Activated naive CD8-positive, alpha-beta T cell treated with anti-CD3 and anti-CD28 coated beads, Interleukin-2, amount 10 ng/mL, durations not matched to agents 7 days and 5 days (primary cell): ENCODE data around the gene TRAF3IP3. TPM values are rescaled to one million over a fixed set of nuclear protein-coding genes. Genes with fewer than 3 reads are reported as not detected.

Experiments used
- ATAC-seq: fragments of 150-1000 bp; cut with Tn5 transposase; one replicate; pipeline ENCODE4 v1.10.0; 2021; ENCODE audit warnings: low read depth, moderate library complexity
- POLR2A ChIA-PET: fragments of 350-600 bp; sonication (Branson Sonifier 250); formaldehyde crosslinking; loops from one replicate; lab custom pipeline; 2021; ENCODE audit warnings: antibody characterized with exemption; lab: Charles Lee
- DNase-seq: peaks from one replicate; pipeline ENCODE4 v3.0.0; 2021
- H3K27ac Mint-ChIP-seq: one replicate; pipeline ENCODE4 v1.8.0; 2022; ENCODE audit warnings: mild to moderate bottlenecking, mixed read lengths
- H3K27me3 Mint-ChIP-seq: one replicate; pipeline ENCODE4 v1.8.0; 2022; ENCODE audit warnings: mild to moderate bottlenecking, moderate library complexity, mixed read lengths
- H3K36me3 Mint-ChIP-seq: one replicate; pipeline ENCODE4 v1.8.0; 2021; ENCODE audit warnings: mild to moderate bottlenecking, mixed read lengths
- H3K4me1 Mint-ChIP-seq: one replicate; pipeline ENCODE4 v1.8.0; 2021; ENCODE audit warnings: mixed read lengths
- H3K4me3 Mint-ChIP-seq: one replicate; pipeline ENCODE4 v1.8.0; 2022; ENCODE audit warnings: mild to moderate bottlenecking, moderate library complexity, mixed read lengths
- H3K9me3 Mint-ChIP-seq: one replicate; pipeline ENCODE4 v1.8.0; 2021; ENCODE audit warnings: mixed read lengths
- total RNA-seq, 2 experiments: library from RNA; stranded (reverse); gene quantifications; one replicate each; pipeline ENCODE4 v1.2.3, GENCODE V29; 2021

TRAF3IP3 gene
- total RNA-seq, 2 experiments from 2014 or later: 392 to 403 TPM

- POLR2A ChIA-PET: interaction anchor here (0.6 to 1.5 kb wide), 3 partner anchors 32 to 646 kb away, joined by 3 to 6 read pairs (median 4); partner anchors contain the start of genes G0S2 and TRAF3IP3
- DNase-seq (no peak), ATAC-seq (peak; percentile 67)
- Mint-ChIP-seq H3K4me3 (peak overlapping the region; percentile 47), H3K27ac (peak overlapping the region; percentile 93), H3K4me1 (peaks cover 16% of the 10 kb centered on the region), H3K27me3 (no peaks in the 10 kb centered on the region), H3K9me3 (no peaks in the 10 kb centered on the region), H3K36me3 (peaks cover 4% of the 10 kb centered on the region)
Measured at GRCh38 chr1:209723756-209724693, 31.8 kb upstream of the TRAF3IP3 start.

DNA sequence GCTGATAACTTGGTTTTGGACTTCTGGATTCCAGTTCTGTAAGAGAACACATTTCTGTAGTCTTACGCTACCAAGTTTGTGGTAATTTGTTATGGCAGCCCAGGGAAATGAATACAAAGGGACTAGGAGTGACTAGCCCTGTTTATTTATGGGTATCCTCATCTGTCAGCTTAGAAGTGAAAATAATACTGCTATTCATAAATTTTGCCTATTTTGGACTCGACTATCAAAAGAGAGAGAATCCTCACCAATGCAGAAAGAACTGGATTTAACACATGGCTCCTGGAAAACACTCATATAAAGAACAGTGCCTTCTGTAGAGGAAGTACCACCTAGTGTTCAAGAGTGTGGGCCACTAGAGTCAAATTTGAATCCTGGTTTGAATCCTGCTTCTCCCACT, 28.6 kb upstream of the TRAF3IP3 start:
- no peaks in the 10 kb centered on the region for H3K27me3 Mint-ChIP-seq
- H3K4me3 Mint-ChIP-seq: no peak overlapping the region
- peaks cover 3% of the 10 kb centered on the region for H3K9me3 Mint-ChIP-seq
- H3K36me3 Mint-ChIP-seq: peaks cover 1% of the 10 kb centered on the region
- no peak for ATAC-seq
- POLR2A ChIA-PET: interaction anchor here (1.2 kb wide), 1 partner anchor 29 kb away, joined by 3 read pairs; the partner anchor contains the start of gene TRAF3IP3
- peaks cover 22% of the 10 kb centered on the region for H3K4me1 Mint-ChIP-seq
- H3K27ac Mint-ChIP-seq: no peak overlapping the region
- DNase-seq: no peak

DNA sequence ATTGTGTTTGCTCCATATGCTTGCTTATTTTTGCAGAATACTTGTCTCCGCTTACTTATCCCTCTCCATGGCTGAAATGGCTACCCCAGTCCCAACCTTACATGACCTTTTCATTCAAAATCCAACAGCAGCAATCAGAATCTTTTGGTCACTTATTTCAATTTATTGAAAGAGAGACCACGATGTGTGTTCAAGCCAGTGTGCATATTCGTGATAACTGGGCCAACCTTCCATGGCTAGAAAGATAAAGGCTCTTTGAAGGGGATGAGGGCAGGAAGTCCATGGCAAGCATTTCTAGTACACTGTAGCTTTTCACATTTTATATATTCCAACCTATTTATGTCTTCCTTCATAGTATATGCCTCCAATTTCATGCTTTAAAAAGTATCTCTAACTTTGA, 28.1 kb upstream of the TRAF3IP3 start:
- DNase-seq: no peak
- Mint-ChIP-seq H3K4me3 (no peak overlapping the region), H3K9me3 (peaks cover 3% of the 10 kb centered on the region), H3K27me3 (no peaks in the 10 kb centered on the region), H3K36me3 (peaks cover 1% of the 10 kb centered on the region), H3K27ac (no peak overlapping the region), H3K4me1 (peaks cover 22% of the 10 kb centered on the region)
- ATAC-seq: no peak
- POLR2A ChIA-PET: no interaction called here

DNA sequence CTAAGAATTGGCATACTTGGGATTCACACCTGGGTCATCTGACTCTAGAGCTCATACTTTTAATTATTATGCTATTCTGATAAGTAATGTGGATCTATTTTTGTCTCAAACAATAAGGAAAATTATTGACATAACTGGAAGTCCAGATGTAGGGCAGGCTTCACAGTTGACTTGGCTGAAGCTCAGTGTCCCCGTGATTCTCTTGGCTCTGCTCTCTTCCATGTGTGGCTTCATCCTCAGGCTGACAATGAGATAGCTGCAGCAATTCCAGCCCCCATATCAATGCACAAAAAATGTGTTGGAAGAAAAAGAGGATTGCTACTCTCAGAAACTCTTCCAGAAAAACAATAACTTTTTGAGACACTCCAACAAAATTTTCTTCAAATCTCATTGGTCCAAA, 27.4 kb upstream of the TRAF3IP3 start:
- Mint-ChIP-seq H3K27me3 (no peaks in the 10 kb centered on the region), H3K36me3 (peaks cover 1% of the 10 kb centered on the region), H3K9me3 (peaks cover 3% of the 10 kb centered on the region), H3K4me3 (no peak overlapping the region), H3K4me1 (peaks cover 22% of the 10 kb centered on the region), H3K27ac (no peak overlapping the region)
- POLR2A ChIA-PET: no interaction called here
- DNase-seq (no peak), ATAC-seq (no peak)

DNA sequence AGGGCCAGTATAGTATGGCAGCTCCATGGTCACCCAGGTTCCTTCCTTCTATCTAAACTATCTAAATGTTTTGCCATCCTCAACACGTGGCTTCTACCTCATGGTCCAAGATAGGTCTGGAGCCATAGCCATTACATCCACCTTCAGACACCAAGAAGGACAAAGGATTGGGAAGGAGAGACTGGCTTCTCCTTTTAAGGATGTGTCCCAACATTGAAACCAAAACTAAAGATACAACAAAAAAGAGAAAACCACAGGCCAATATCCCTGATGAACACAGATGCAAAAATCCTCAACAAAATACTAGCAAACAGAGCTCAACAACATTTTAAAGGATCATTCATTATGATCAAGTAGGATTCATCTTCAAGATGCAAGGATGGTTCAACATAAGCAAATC, 26.4 kb upstream of the TRAF3IP3 start:
- Mint-ChIP-seq H3K9me3 (peaks cover 3% of the 10 kb centered on the region), H3K27me3 (no peaks in the 10 kb centered on the region), H3K36me3 (peaks cover 1% of the 10 kb centered on the region), H3K27ac (no peak overlapping the region), H3K4me1 (peaks cover 16% of the 10 kb centered on the region), H3K4me3 (no peak overlapping the region)
- ATAC-seq (no peak), DNase-seq (no peak)
- POLR2A ChIA-PET: no interaction called here

DNA sequence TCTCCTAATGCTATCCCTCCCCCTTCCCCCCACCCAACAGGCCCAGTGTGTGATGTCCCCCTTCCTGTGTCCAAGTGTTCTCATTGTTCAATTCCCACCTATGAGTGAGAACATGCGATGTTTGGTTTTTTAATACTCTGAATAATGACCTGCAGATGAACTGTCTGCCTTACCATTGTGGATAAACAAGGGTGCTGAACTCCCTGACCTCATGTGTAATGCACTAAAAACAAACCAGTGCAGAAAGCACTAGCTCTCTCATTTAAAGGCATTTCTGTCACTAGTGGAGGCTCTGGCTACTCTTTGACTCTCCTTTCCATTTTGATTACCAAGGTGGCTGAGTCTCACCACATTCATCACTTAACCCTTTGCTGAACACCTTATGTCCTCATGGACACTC, 23.1 kb upstream of the TRAF3IP3 start:
- H3K9me3 Mint-ChIP-seq: peaks cover 5% of the 10 kb centered on the region
- POLR2A ChIA-PET: no interaction called here
- no peaks in the 10 kb centered on the region for H3K27me3 Mint-ChIP-seq
- DNase-seq (no peak), ATAC-seq (no peak)
- H3K27ac Mint-ChIP-seq: no peak overlapping the region
- no peak overlapping the region for H3K4me3 Mint-ChIP-seq
- peaks cover 6% of the 10 kb centered on the region for H3K4me1 Mint-ChIP-seq
- H3K36me3 Mint-ChIP-seq: peaks cover 1% of the 10 kb centered on the region

DNA sequence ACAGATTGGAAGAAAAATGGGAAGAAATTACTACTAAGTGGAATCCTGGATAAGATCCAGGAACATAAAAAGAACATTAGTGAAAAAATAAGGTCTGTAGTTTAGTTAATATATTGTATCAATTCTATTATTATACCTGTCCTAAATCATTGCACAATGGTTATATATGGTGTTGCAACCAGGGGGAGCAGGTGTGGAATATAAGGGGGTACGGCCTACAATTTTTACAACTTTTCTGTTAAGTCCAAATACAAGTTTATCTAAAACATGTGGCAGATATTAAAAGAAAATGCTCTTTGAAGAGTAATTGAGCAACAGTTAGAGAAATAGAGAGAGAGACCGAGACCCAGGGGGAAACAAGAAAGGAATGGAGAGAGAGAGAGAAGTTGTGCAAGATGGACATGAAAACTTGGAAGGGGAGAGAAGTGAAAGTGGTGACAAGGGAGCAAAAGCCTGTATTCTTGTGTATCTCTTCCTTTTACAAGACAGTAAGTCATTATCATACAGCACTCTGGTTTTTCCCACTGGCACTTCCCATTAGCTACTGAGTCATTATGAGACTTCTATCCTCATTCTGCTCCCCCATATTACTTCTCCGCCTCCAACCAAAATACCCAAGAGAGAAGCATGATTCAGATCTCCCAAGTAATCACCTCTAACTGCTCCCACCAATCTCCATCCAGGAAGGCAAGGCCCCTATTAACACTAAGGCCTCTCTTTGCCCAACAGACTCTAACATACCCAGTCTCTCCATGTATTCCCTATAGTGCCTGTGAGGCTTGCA, 22.3 kb upstream of the TRAF3IP3 start:
- Mint-ChIP-seq H3K36me3 (peaks cover 1% of the 10 kb centered on the region), H3K27ac (no peak overlapping the region), H3K27me3 (no peaks in the 10 kb centered on the region), H3K4me1 (peaks cover 5% of the 10 kb centered on the region), H3K9me3 (peaks cover 5% of the 10 kb centered on the region), H3K4me3 (no peak overlapping the region)
- DNase-seq (no peak), ATAC-seq (no peak)
- POLR2A ChIA-PET: no interaction called here

GRCh38 chr1:209736490-209737117, 19.2 kb upstream of the TRAF3IP3 start:
- Mint-ChIP-seq H3K36me3 (no peaks in the 10 kb centered on the region), H3K4me3 (no peak overlapping the region), H3K4me1 (no peaks in the 10 kb centered on the region), H3K9me3 (peaks cover 2% of the 10 kb centered on the region), H3K27ac (no peak overlapping the region), H3K27me3 (no peaks in the 10 kb centered on the region)
- no peak for ATAC-seq
- POLR2A ChIA-PET: interaction anchor here (1.4 kb wide), 1 partner anchor 36 kb away, joined by 3 read pairs; no protein-coding TSS in a partner anchor
- no peak for DNase-seq

DNA sequence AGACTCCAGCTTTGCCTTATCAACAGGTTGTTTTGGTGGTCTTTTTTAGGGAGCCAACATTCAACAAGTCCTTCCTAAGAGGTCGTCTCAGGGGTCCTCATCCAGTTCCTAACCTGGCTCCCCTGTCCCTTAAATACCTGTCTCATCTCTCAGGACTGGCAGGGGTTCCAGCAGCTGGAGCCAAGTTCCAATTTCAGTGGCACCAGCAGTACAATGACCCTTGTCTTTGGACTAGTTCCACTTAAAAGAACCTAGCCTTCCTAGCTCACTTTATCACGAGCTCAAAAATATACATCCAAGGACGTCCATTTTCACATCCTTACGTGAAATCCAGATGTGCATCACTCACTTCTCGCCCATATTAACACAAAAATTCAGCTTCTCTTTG, 18.7 kb upstream of the TRAF3IP3 start:
- H3K27ac Mint-ChIP-seq: no peak overlapping the region
- H3K4me3 Mint-ChIP-seq: no peak overlapping the region
- DNase-seq (no peak), ATAC-seq (no peak)
- no peaks in the 10 kb centered on the region for H3K27me3 Mint-ChIP-seq
- peaks cover 4% of the 10 kb centered on the region for H3K4me1 Mint-ChIP-seq
- no peaks in the 10 kb centered on the region for H3K36me3 Mint-ChIP-seq
- POLR2A ChIA-PET: no interaction called here
- peaks cover 2% of the 10 kb centered on the region for H3K9me3 Mint-ChIP-seq

DNA sequence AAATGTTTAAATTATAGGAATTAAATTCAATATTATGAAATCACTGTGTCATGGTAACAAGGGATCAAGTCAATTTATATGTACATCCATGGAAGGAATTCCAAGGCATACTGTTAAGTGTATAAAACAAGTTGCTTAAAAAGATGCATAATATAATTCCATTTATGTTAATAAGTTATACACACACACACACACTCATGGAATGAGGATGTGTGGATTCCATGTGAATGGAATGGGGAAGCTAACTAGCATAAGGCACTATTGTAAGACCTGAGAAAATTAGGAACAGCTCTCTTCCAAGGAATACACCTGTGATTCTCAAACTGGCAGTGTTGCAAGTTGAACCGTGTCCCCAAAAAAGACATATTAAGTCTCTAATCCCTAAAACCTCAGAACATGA, 17.6 kb upstream of the TRAF3IP3 start:
- POLR2A ChIA-PET: no interaction called here
- H3K9me3 Mint-ChIP-seq: peaks cover 2% of the 10 kb centered on the region
- no peak overlapping the region for H3K27ac Mint-ChIP-seq
- ATAC-seq: no peak
- H3K4me1 Mint-ChIP-seq: peaks cover 9% of the 10 kb centered on the region
- DNase-seq: no peak
- H3K27me3 Mint-ChIP-seq: no peaks in the 10 kb centered on the region
- H3K36me3 Mint-ChIP-seq: no peaks in the 10 kb centered on the region
- no peak overlapping the region for H3K4me3 Mint-ChIP-seq

GRCh38 chr1:209741193-209741592, 14.7 kb upstream of the TRAF3IP3 start:
- no peak for ATAC-seq
- POLR2A ChIA-PET: no interaction called here
- no peak overlapping the region for H3K4me3 Mint-ChIP-seq
- no peaks in the 10 kb centered on the region for H3K27me3 Mint-ChIP-seq
- no peak for DNase-seq
- H3K9me3 Mint-ChIP-seq: peaks cover 2% of the 10 kb centered on the region
- no peak overlapping the region for H3K27ac Mint-ChIP-seq
- peaks cover 9% of the 10 kb centered on the region for H3K4me1 Mint-ChIP-seq
- H3K36me3 Mint-ChIP-seq: no peaks in the 10 kb centered on the region

DNA sequence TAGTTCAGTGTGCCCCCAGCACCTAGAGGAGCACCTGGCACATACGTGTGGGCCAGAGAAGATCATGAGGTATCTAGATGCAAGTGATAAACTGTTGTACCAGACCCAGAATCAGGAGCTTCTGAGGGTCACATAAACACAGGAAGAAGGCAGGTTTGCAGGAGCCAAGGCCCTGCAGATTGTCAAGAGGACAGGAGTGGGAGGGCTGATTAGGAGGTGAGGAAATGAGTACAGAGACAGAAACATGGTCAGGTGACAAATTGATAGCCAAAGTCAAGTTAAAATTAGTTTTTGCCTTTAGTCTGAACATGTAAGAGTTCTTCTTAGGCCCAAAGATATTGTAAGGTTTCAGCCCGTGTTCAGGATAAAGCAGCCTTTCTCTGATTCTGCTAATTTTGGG, 14.0 kb upstream of the TRAF3IP3 start:
- POLR2A ChIA-PET: no interaction called here
- Mint-ChIP-seq H3K4me3 (no peak overlapping the region), H3K27ac (peak overlapping the region; percentile 51), H3K9me3 (peaks cover 2% of the 10 kb centered on the region), H3K27me3 (no peaks in the 10 kb centered on the region), H3K4me1 (peaks cover 14% of the 10 kb centered on the region), H3K36me3 (no peaks in the 10 kb centered on the region)
- ATAC-seq (no peak), DNase-seq (no peak)
